Ascending aorta (tissue), 2 donors: ENCODE results near the gene ARHGAP23. TPM values are rescaled to one million over a fixed set of nuclear protein-coding genes. Genes with fewer than 3 reads are reported as not detected.

Experiments used
- DNase-seq, 2 donors: peaks; one replicate each; pipeline ENCODE4 v3.0.0-alpha.2; 2019; ENCODE audit warnings: low spot score in 2 of 2
- H3K27ac ChIP-seq, 2 donors: fragments of 200-600 bp; sonication (generic); one replicate each; pipeline ENCODE4 v1.5.1; 2016 to 2017; ENCODE audit warnings: mild to moderate bottlenecking in 1 of 2
- H3K27me3 ChIP-seq: fragments of 200-600 bp; sonication (generic); one replicate; pipeline ENCODE4 v1.5.1; 2017
- H3K36me3 ChIP-seq, 2 donors: fragments of 200-600 bp; sonication (generic); one replicate each; pipeline ENCODE4 v1.5.1; 2016
- H3K4me1 ChIP-seq, 2 donors: fragments of 200-600 bp; sonication (generic); one replicate each; pipeline ENCODE4 v1.5.1; 2016 to 2017; ENCODE audit warnings: mild to moderate bottlenecking in 1 of 2
- H3K4me3 ChIP-seq, 2 donors: fragments of 200-600 bp; sonication (generic); one replicate each; pipeline ENCODE4 v1.5.1; 2016 to 2017; ENCODE audit warnings: mild to moderate bottlenecking in 1 of 2
- H3K9me3 ChIP-seq, 2 donors: fragments of 200-600 bp; sonication (generic); one replicate each; pipeline ENCODE4 v1.5.1; 2016
- intact Hi-C: fragments of 100-400 bp; cut with DNase I; formaldehyde crosslinking; loops from one replicate; pipeline ENCODE4 v1.15.1; 2023
- total RNA-seq: library from RNA; depleted of rRNA; stranded (reverse); fragments of >200 nt; gene quantifications from one replicate; pipeline ENCODE4 v1.1.0, GENCODE V29; 2016
- TF ChIP-seq, protein P1 (sequence below), 3 experiments: fragments of 200-600 bp in 2 of 3; fragments of 450-650 bp in 1 of 3; sonication (generic) in 2 of 3; IDR thresholded peaks; one replicate each; pipeline ENCODE4 v1.5.1; 2016 to 2019; ENCODE audit warnings: antibody characterized with exemption in 3 of 3, mild to moderate bottlenecking in 1 of 3, moderate library complexity in 1 of 3

ARHGAP23 gene
- total RNA-seq, 1 donor from 2014 or later: 89.0 TPM

DNA sequence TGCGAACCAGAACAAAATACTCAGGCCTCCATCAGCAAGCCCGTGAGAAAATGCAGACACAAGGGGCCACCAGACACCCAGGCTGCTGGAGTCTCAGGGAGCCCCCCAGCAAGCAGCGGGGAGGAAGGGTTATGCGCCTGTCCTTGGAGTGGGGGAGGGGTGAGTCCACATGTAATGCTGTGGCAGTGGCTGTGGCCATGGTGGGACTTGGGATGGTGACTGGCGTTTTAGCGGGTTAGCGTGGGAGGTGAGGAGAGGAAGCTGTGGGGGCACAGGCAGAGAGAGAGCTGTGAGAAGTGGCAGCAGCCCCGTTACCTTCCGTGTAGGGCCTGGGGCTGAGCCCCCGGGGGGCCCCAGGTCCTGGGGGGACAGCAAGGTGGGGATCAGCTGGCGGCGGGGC lies 119.2 kb downstream of the ARHGAP23 start:
- intact Hi-C loops: no loop called here

DNA sequence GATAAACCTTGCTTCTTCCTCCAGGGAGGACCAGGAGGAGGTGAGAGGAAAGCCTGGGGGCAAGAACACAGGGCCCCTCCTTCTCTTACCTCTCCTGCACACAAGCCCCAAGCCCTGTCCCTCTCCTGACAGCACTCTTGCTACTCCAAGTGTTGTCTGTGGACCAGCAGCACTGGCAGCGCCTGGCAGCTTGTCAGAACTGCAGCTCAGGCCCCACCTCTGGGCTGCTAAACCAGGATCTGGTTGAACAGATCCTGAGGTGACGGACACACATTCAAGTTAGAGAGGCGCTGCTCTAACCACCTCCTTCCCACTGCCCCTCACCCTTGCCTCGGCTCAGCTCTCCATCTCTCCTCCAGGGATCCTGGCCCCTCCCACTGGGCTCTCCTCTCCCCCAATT lies 121.0 kb downstream of the ARHGAP23 start:
- no peaks in the 10 kb centered on the region for H3K9me3 ChIP-seq
- no peak overlapping the region for H3K4me3 ChIP-seq
- H3K36me3 ChIP-seq: no peaks in the 10 kb centered on the region
- intact Hi-C loops: no loop called here
- TF ChIP-seq, protein P1, sequence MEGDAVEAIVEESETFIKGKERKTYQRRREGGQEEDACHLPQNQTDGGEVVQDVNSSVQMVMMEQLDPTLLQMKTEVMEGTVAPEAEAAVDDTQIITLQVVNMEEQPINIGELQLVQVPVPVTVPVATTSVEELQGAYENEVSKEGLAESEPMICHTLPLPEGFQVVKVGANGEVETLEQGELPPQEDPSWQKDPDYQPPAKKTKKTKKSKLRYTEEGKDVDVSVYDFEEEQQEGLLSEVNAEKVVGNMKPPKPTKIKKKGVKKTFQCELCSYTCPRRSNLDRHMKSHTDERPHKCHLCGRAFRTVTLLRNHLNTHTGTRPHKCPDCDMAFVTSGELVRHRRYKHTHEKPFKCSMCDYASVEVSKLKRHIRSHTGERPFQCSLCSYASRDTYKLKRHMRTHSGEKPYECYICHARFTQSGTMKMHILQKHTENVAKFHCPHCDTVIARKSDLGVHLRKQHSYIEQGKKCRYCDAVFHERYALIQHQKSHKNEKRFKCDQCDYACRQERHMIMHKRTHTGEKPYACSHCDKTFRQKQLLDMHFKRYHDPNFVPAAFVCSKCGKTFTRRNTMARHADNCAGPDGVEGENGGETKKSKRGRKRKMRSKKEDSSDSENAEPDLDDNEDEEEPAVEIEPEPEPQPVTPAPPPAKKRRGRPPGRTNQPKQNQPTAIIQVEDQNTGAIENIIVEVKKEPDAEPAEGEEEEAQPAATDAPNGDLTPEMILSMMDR (IDR thresholded peaks at IDR 0.05): no peak
- no peaks in the 10 kb centered on the region for H3K27me3 ChIP-seq
- no peak for DNase-seq
- H3K4me1 ChIP-seq: no peaks in the 10 kb centered on the region
- no peak overlapping the region for H3K27ac ChIP-seq

More for the DNA sequence above, 119.2 kb downstream of the ARHGAP23 start:
- TF ChIP-seq, protein P1 (IDR thresholded peaks at IDR 0.05): no peak
- Histone ChIP-seq H3K36me3 (no peaks in the 10 kb centered on the region), H3K27ac (no peak overlapping the region), H3K9me3 (no peaks in the 10 kb centered on the region), H3K27me3 (no peaks in the 10 kb centered on the region), H3K4me1 (no peaks in the 10 kb centered on the region), H3K4me3 (no peak overlapping the region)
- DNase-seq: no peak

DNA sequence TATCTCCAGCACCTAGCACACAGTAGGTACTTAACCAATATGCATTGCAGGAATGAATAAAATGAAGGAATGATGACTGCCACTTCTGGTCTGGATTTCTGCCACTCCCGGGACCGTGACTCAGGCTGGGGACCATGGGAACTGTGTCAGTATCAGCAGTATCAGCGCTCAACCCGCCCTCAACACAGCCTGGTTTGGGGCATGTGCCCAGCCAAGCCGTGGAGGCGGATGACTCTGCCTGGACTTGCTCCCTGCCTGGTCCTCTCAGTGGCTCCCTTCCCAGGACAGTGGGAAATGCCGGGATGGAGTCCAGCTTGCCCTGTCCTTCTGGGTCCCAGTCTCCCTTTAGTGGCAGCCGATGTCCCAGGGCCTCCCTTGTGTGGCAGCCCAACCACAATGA lies 122.4 kb downstream of the ARHGAP23 start:
- Histone ChIP-seq H3K36me3 (no peaks in the 10 kb centered on the region), H3K9me3 (no peaks in the 10 kb centered on the region), H3K27me3 (no peaks in the 10 kb centered on the region), H3K4me3 (no peak overlapping the region), H3K4me1 (no peaks in the 10 kb centered on the region), H3K27ac (no peak overlapping the region)
- peak in 1 of 2 donors; percentile 75 for DNase-seq
- intact Hi-C loops: no loop called here
- TF ChIP-seq, protein P1 (IDR thresholded peaks at IDR 0.05): no peak

DNA sequence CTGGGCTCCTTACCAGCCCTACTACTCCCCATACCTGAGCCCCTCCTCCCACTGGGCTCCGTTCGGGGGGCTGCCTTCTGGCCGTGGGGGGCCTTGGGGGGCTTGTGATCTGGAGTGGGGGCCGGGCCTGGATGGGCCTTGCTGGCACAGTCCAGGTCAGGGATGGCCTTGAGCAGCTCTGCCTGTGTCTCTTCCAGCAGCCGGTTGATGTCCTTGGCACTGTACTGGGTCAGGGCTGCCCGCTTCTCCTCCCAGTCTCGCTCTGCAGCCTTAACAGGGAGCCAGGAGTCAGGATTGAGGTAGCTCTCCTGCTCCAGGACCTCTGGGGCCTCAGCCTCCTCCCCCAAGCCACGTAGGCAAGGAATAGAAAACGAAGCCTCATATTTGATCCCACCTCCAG lies 122.9 kb downstream of the ARHGAP23 start:
- intact Hi-C loops: no loop called here

DNA sequence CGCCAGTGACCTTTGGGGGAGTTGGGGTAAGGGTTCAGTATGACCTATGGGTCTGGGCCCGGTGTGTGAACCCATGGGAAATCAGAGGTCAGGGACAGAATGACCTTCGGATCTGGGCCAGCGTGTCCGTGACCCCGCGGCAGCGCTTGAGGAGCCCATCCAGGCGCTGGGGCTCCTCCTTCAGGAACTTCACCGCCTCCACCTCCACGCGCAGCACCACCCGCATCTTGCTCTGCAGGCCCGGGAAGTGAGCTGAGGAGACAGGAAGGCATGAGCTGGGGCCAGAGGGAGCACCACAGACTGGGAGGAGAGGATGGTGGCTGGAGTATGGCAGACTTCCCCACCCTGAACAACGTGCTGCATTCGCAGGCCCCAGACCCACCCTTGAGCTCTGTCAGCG lies 124.1 kb downstream of the ARHGAP23 start:
- intact Hi-C loops: no loop called here
- DNase-seq: no peak
- H3K4me3 ChIP-seq: no peak overlapping the region
- TF ChIP-seq, protein P1 (IDR thresholded peaks at IDR 0.05): no peak
- no peaks in the 10 kb centered on the region for H3K36me3 ChIP-seq
- no peaks in the 10 kb centered on the region for H3K9me3 ChIP-seq
- H3K27ac ChIP-seq: no peak overlapping the region
- peaks cover 4% of the 10 kb centered on the region for H3K27me3 ChIP-seq
- H3K4me1 ChIP-seq: peaks cover 0 to 1% of the 10 kb centered on the region in 2 donors

More for the DNA sequence above, 122.9 kb downstream of the ARHGAP23 start:
- no peak overlapping the region for H3K27ac ChIP-seq
- no peak overlapping the region for H3K4me3 ChIP-seq
- H3K36me3 ChIP-seq: no peaks in the 10 kb centered on the region
- DNase-seq: no peak
- H3K9me3 ChIP-seq: no peaks in the 10 kb centered on the region
- H3K27me3 ChIP-seq: peaks cover 2% of the 10 kb centered on the region
- TF ChIP-seq, protein P1 (IDR thresholded peaks at IDR 0.05): no peak
- H3K4me1 ChIP-seq: no peaks in the 10 kb centered on the region
